Stimulated activated CD4-positive, alpha-beta T cell treated with anti-CD3 and anti-CD28 coated beads, Interleukin-2, amount 100 ng/mL, for 48 hours (primary cell): ENCODE data around the gene KCTD8.
"Not testable (repeated sequence)": the region's sequence is repeated elsewhere in the genome, so short reads cannot be mapped to it uniquely, and the experiment has no call there.

Experiments used
- DNase-seq, 2 donors: peaks; one replicate each; pipeline ENCODE4 v3.0.0-alpha.2; 2020

The KCTD8 gene

GRCh38 chr4:44320833-44321232 lies 127.8 kb downstream of the KCTD8 start:
- no peak for DNase-seq

- no peak for DNase-seq
Observed at GRCh38 chr4:44319129-44319528, 129.5 kb downstream of the KCTD8 start.

GRCh38 chr4:44313702-44314101 lies 134.9 kb downstream of the KCTD8 start:
- no peak for DNase-seq

GRCh38 chr4:44287505-44287904 lies 161.1 kb downstream of the KCTD8 start:
- DNase-seq, result no peak

GRCh38 chr4:44279469-44279868 lies 169.1 kb downstream of the KCTD8 start:
- no peak for DNase-seq

- no peak for DNase-seq
Observed at GRCh38 chr4:44279066-44279465, 169.5 kb downstream of the KCTD8 start.

- DNase-seq, result no peak
Observed at GRCh38 chr4:44257461-44257860, 191.1 kb downstream of the KCTD8 start.

GRCh38 chr4:44256414-44256813 lies 192.2 kb downstream of the KCTD8 start:
- no peak for DNase-seq

GRCh38 chr4:44237643-44238042 lies 211.0 kb downstream of the KCTD8 start:
- DNase-seq, result no peak

GRCh38 chr4:44235897-44236296 lies 212.7 kb downstream of the KCTD8 start:
- no peak for DNase-seq

- no peak for DNase-seq
Observed at GRCh38 chr4:44232262-44232661, 216.3 kb downstream of the KCTD8 start.

- no peak for DNase-seq
Observed at GRCh38 chr4:44231006-44231405, 217.6 kb downstream of the KCTD8 start.

GRCh38 chr4:44228326-44228725 lies 220.3 kb downstream of the KCTD8 start:
- no peak for DNase-seq

GRCh38 chr4:44221407-44221806 lies 227.2 kb downstream of the KCTD8 start:
- no peak for DNase-seq

GRCh38 chr4:44210750-44211149 lies 237.9 kb downstream of the KCTD8 start:
- no peak for DNase-seq

- DNase-seq, result no peak
Observed at GRCh38 chr4:44196796-44197195, 251.8 kb downstream of the KCTD8 start.

GRCh38 chr4:44194365-44194764 lies 254.2 kb downstream of the KCTD8 start:
- no peak for DNase-seq

- no peak for DNase-seq
Observed at GRCh38 chr4:44186850-44187246, 261.8 kb downstream of the KCTD8 start.

- DNase-seq, result no peak
Observed at GRCh38 chr4:44186096-44186849, 262.3 kb downstream of the KCTD8 start.

GRCh38 chr4:44181491-44182349 lies 266.9 kb downstream of the KCTD8 start:
- DNase-seq, result not testable (repeated sequence)

GRCh38 chr4:44167766-44168165 lies 280.8 kb downstream of the KCTD8 start:
- DNase-seq, result not testable (repeated sequence)

- no peak for DNase-seq
Observed at GRCh38 chr4:44165938-44166337, 282.7 kb downstream of the KCTD8 start.

GRCh38 chr4:44162538-44163270 lies 285.9 kb downstream of the KCTD8 start:
- no peak for DNase-seq
